SK-N-MC (cell line): ENCODE data around the gene MERTK.

Experiments
- EZH2 ChIP-seq: fragments of 200-600 bp; sonication (generic); IDR thresholded peaks from one replicate; pipeline ENCODE4 v1.6.1; 2017; ENCODE audit warnings: antibody characterized with exemption
- FOXP2 ChIP-seq: optimal IDR thresholded peaks from 2 replicates; pipeline ENCODE3; 2011; ENCODE audit warnings: mild to moderate bottlenecking, moderate library complexity; ENCODE audit not compliant: insufficient read depth; ENCODE audit errors: extremely low read length, control extremely low read depth
- POLR2AphosphoS5 ChIP-seq: IDR thresholded peaks from 2 replicates; pipeline ENCODE4 v1.6.1; 2012; ENCODE audit warnings: mild to moderate bottlenecking, low read depth, low read length, borderline replicate concordance

- TF ChIP-seq POLR2AphosphoS5 (no peak), EZH2 (no peak), FOXP2 (no peak)
These were observed 177.3 kb downstream of the MERTK start for GRCh38 chr2:112075490-112076260.
